GM12878 (cell line): ENCODE results near the gene NAV3. TPM values are rescaled to one million over a fixed set of nuclear protein-coding genes. Genes with fewer than 3 reads are reported as not detected.

Experiments
- ATAC-seq: fragments of 200-7000 bp; cut with Tn5 transposase; 3 replicates; pipeline ENCODE4 v1.9.1; 2020; ENCODE audit warnings: mild to moderate bottlenecking, moderate library complexity
- BruUV-seq: library from RNA; stranded (reverse); fragments of 400-500 nt; replicated peaks from 2 replicates; lab custom pipeline; 2021; lab: Mats Ljungman, UMichigan
- CTCF ChIA-PET: fragments of 300-600 bp; sonication (Branson Sonifier 250); formaldehyde crosslinking; extraction: SDS; loops from one replicate; lab custom pipeline; 2021; ENCODE audit warnings: inconsistent platforms; lab: Yijun Ruan, JAX
- POLR2A ChIA-PET: fragments of 350-600 bp; formaldehyde crosslinking; extraction: SDS; loops from one replicate; lab custom pipeline; 2021; ENCODE audit warnings: inconsistent platforms; lab: Charles Lee
- RAD21 ChIA-PET: fragments of 300-600 bp; sonication (Branson Sonifier 250); formaldehyde crosslinking; loops from one replicate; lab custom pipeline; 2023; ENCODE audit warnings: antibody characterized with exemption; ENCODE audit not compliant: unreplicated experiment; lab: Charles Lee
- SMC1A ChIA-PET: fragments of 300-600 bp; sonication (Branson Sonifier 250); formaldehyde crosslinking; loops from one replicate; lab custom pipeline; 2023; ENCODE audit not compliant: unreplicated experiment, uncharacterized antibody; lab: Charles Lee
- DNase-seq: peaks from one replicate; pipeline ENCODE4 v3.0.0-alpha.2; 2011; ENCODE audit warnings: low read depth, low spot score
- FAIRE-seq: peaks from 3 replicates; lab custom pipeline; 2011; peaks lifted over from hg19 to GRCh38; lab: Jason Lieb, UNC
- H2AFZ ChIP-seq: 2 replicates; pipeline ENCODE4 v1.6.0; 2011; ENCODE audit warnings: low read depth, low read length, control low read depth; ENCODE audit not compliant: control insufficient read depth
- H3K27ac ChIP-seq: 2 replicates; pipeline ENCODE4 v1.5.1; 2011; ENCODE audit warnings: control low read depth; ENCODE audit not compliant: control insufficient read depth, insufficient read depth
- H3K27me3 ChIP-seq, 2 experiments: replicated peaks in 1 of 2; 2 replicates each; pipeline versions ENCODE4 v1.6.0 to v1.6.1; 2011; ENCODE audit warnings: low read length in 1 of 2; ENCODE audit not compliant: control insufficient read depth in 2 of 2, insufficient read depth in 2 of 2
- H3K36me3 ChIP-seq, 2 experiments: 2 replicates each; pipeline ENCODE4 v1.5.1; 2011; ENCODE audit warnings: low read length in 1 of 2; ENCODE audit not compliant: control insufficient read depth in 2 of 2, insufficient read depth in 2 of 2
- H3K4me1 ChIP-seq: 2 replicates; pipeline ENCODE4 v1.6.1; 2011; ENCODE audit warnings: mild to moderate bottlenecking, low read length, moderate library complexity, mixed read lengths; ENCODE audit not compliant: control insufficient read depth, insufficient read depth
- H3K4me2 ChIP-seq: 2 replicates; pipeline ENCODE4 v1.6.0; 2011; ENCODE audit warnings: control low read depth; ENCODE audit not compliant: control insufficient read depth, insufficient read depth
- H3K4me3 ChIP-seq: fragments of 200-600 bp; sonication (generic); 2 replicates; pipeline ENCODE4 v1.5.1; 2016
- H3K79me2 ChIP-seq: 2 replicates; pipeline ENCODE4 v1.6.0; 2011; ENCODE audit warnings: low read length; ENCODE audit not compliant: control insufficient read depth, insufficient read depth
- H3K9ac ChIP-seq: 2 replicates; pipeline ENCODE4 v1.8.0; 2011; ENCODE audit warnings: low read length, control low read depth, mixed read lengths; ENCODE audit not compliant: control insufficient read depth, insufficient read depth
- H3K9me3 ChIP-seq: replicated peaks from 3 replicates; pipeline ENCODE4 v1.5.1; 2011; ENCODE audit warnings: mild to moderate bottlenecking, low read length; ENCODE audit not compliant: control insufficient read depth, insufficient read depth
- H4K20me1 ChIP-seq: 2 replicates; pipeline ENCODE4 v1.6.0; 2011; ENCODE audit not compliant: control insufficient read depth, insufficient read depth
- ATF7 ChIP-seq: fragments of 450-650 bp; IDR thresholded peaks from 2 replicates; pipeline ENCODE4 v1.6.1; 2016; ENCODE audit warnings: low read depth, mild to moderate bottlenecking
- CHD1 ChIP-seq: IDR thresholded peaks from 2 replicates; pipeline ENCODE4 v1.6.1; 2012; ENCODE audit warnings: low read depth, low read length, improper control_type of control experiment
- CHD4 ChIP-seq: fragments of 200-600 bp; sonication (generic); IDR thresholded peaks from 2 replicates; pipeline ENCODE4 v1.6.1; 2016; ENCODE audit warnings: mild to moderate bottlenecking
- IKZF1 ChIP-seq: fragments of 450-650 bp; conservative IDR thresholded peaks from 2 replicates; pipeline ENCODE4 v1.6.1; 2017; ENCODE audit warnings: antibody characterized with exemption, mild to moderate bottlenecking
- IKZF2 ChIP-seq, 2 experiments: fragments of 450-650 bp; IDR thresholded peaks; 2 replicates each; pipeline ENCODE4 v1.6.1; 2017; ENCODE audit warnings: mild to moderate bottlenecking in 2 of 2, moderate library complexity in 2 of 2
- KLF5 ChIP-seq: fragments of 450-650 bp; IDR thresholded peaks from 2 replicates; pipeline ENCODE4 v1.6.1; 2014; ENCODE audit warnings: mild to moderate bottlenecking; ENCODE audit not compliant: partially characterized antibody
- RAD21 ChIP-seq: IDR thresholded peaks from 2 replicates; pipeline ENCODE4 v1.6.1; 2011; ENCODE audit warnings: mild to moderate bottlenecking, low read depth, low read length, moderate library complexity; ENCODE audit not compliant: insufficient read depth
- RCOR1 ChIP-seq: conservative IDR thresholded peaks from 2 replicates; pipeline ENCODE4 v1.6.1; 2012; ENCODE audit warnings: low read depth, low read length, improper control_type of control experiment
- RUNX3 ChIP-seq: IDR thresholded peaks from 2 replicates; pipeline ENCODE4 v1.6.1; 2012; ENCODE audit warnings: low read length, inconsistent platforms
- ZZZ3 ChIP-seq: IDR thresholded peaks from 2 replicates; pipeline ENCODE4 v1.6.1; 2011; ENCODE audit warnings: low read depth; ENCODE audit not compliant: control insufficient read depth, insufficient read length
- in situ Hi-C: fragments of 300-500 bp; cut with MboI; formaldehyde crosslinking; loops from 9 replicates; pipeline ENCODE4 v1.14.3; 2018; ENCODE audit warnings: mixed read lengths
- intact Hi-C: fragments of 100-400 bp; cut with micrococcal nuclease; formaldehyde crosslinking; loops from one replicate; pipeline ENCODE4 v1.14.2; 2022; ENCODE audit not compliant: unreplicated experiment
- polyA plus RNA-seq, 11 experiments: library from polyadenylated mRNA; depleted of rRNA in 4 of 11; unstranded in 6 of 11; stranded (reverse) in 5 of 11; fragments of >200 nt; fragmentation: Nextera tagmentation in 4 of 11; fragmentation: Illumina TruSeq in 1 of 11; extraction: Ambion mirVana in 4 of 11; extraction: Trizol in 1 of 11; gene quantifications; 1 replicate in 1 of 11; 2 replicates in 10 of 11; pipeline versions ENCODE4 v1.2.1 to v1.2.3, GENCODE V29; 2011 to 2016; ENCODE audit warnings: inconsistent platforms in 2 of 11, missing spikeins in 2 of 11, low read depth in 1 of 11
- total RNA-seq, 4 experiments: library from RNA; depleted of rRNA in 3 of 4; stranded (reverse); fragments of >200 nt in 3 of 4; fragmentation: Illumina TruSeq in 1 of 4; extraction: Trizol in 1 of 4; gene quantifications; 2 replicates each; pipeline versions ENCODE4 v1.2.1 to v1.2.3, GENCODE V29; 2013 to 2021
- TF ChIP-seq, protein P1 (sequence below): fragments of 450-650 bp; IDR thresholded peaks from 2 replicates; pipeline ENCODE4 v1.6.1; 2018; ENCODE audit warnings: mild to moderate bottlenecking, low read depth, moderate library complexity; ENCODE audit not compliant: partially characterized antibody

The NAV3 gene
- total and polyA plus RNA-seq, 10 of the 15 experiments (the other 5 are each of a cell fraction or from before 2014, with no cell fraction given): 0.05 to 0.51 (median 0.22) TPM; not detected in 1

GRCh38 chr12:77837876-77838291 lies 7.2 kb downstream of the NAV3 start (continued):
- no peak for TF ChIP-seq ZZZ3
- TF ChIP-seq KLF5: no peak
- no peak for TF ChIP-seq RAD21
- TF ChIP-seq, all 136 proteins: peak for 0

DNA sequence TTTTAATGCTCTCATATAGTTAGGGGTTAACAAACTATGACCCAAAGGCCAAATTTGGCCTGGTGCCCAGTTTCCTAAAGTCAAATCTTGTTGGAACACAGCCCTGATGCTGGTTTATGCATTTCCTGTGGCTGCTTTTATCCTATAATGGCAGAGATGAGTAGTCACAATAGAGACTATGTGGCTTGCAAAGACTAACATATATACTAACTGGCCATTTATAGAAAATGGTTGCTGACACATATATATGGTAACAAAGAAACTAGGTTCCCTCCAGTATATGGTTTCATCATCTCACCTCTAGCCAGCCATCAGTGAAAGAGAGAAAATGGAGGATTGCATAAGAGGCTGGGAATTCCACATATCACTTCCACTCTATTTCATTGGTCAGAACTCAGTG lies 10.8 kb downstream of the NAV3 start:
- Histone ChIP-seq H3K79me2 (no peaks in the 10 kb centered on the region), H3K4me1 (peaks cover 6% of the 10 kb centered on the region), H3K9me3 (no peaks in the 10 kb centered on the region), H3K27me3 (no peaks in the 10 kb centered on the region), H4K20me1 (no peaks in the 10 kb centered on the region), H3K9ac (no peak overlapping the region), H3K27ac (no peak overlapping the region), H3K36me3 (no peaks in the 10 kb centered on the region), H3K4me3 (no peak overlapping the region), H3K4me2 (no peak overlapping the region), H2AFZ (no peak overlapping the region)
- CTCF ChIA-PET: no interaction called here
- peak; percentile 64 for ATAC-seq
- no peak for TF ChIP-seq CHD1
- TF ChIP-seq ATF7: no peak
- TF ChIP-seq IKZF2 (IDR thresholded peaks at IDR 0.05): no peak
- TF ChIP-seq CHD4: no peak
- no peak for TF ChIP-seq RCOR1
- 0 out of 2 replicates have a peak, but pooled peaks have one; percentile 19 for TF ChIP-seq RUNX3
- TF ChIP-seq, protein P1, sequence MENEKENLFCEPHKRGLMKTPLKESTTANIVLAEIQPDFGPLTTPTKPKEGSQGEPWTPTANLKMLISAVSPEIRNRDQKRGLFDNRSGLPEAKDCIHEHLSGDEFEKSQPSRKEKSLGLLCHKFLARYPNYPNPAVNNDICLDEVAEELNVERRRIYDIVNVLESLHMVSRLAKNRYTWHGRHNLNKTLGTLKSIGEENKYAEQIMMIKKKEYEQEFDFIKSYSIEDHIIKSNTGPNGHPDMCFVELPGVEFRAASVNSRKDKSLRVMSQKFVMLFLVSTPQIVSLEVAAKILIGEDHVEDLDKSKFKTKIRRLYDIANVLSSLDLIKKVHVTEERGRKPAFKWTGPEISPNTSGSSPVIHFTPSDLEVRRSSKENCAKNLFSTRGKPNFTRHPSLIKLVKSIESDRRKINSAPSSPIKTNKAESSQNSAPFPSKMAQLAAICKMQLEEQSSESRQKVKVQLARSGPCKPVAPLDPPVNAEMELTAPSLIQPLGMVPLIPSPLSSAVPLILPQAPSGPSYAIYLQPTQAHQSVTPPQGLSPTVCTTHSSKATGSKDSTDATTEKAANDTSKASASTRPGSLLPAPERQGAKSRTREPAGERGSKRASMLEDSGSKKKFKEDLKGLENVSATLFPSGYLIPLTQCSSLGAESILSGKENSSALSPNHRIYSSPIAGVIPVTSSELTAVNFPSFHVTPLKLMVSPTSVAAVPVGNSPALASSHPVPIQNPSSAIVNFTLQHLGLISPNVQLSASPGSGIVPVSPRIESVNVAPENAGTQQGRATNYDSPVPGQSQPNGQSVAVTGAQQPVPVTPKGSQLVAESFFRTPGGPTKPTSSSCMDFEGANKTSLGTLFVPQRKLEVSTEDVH: no peak
- no peak for TF ChIP-seq IKZF1
- DNase-seq: no peak
- intact Hi-C loops (no loop called here), in situ Hi-C loops (no loop called here)
- RAD21 ChIA-PET: interaction anchor here (1.5 kb wide), 1 partner anchor 11 kb away, joined by 5 read pairs; the partner anchor contains the start of gene NAV3
- SMC1A ChIA-PET: interaction anchor here (0.8 to 2.9 kb wide), 6 partner anchors 8 to 95 kb away, joined by 3 to 18 read pairs (median 6); partner anchors contain the start of gene NAV3
- no TSS peak for BruUV-seq
- peak; percentile 62 for FAIRE-seq
- POLR2A ChIA-PET: no interaction called here
